OCI-LY3 (cell line): ENCODE results near the gene TUBA1B.

Experiments
- H2AFZ ChIP-seq: fragments of 200-600, 300-600 bp; shearing (Covaris generic); 2 replicates; pipeline ENCODE4 v1.6.0; 2014; ENCODE audit warnings: antibody characterized with exemption, low read depth, low read length
- H3K27ac ChIP-seq: fragments of 200-600, 300-600 bp; sonication (generic); 2 replicates; pipeline ENCODE4 v1.5.1; 2014; ENCODE audit warnings: mild to moderate bottlenecking, low read length, moderate library complexity, mixed read lengths
- H3K27me3 ChIP-seq: fragments of 200-600, 300-600 bp; sonication (generic); 2 replicates; pipeline ENCODE4 v1.6.1; 2014; ENCODE audit warnings: low read depth, low read length, mixed read lengths
- H3K36me3 ChIP-seq: fragments of 200-600, 300-600 bp; sonication (generic); replicated peaks from 2 replicates; pipeline ENCODE3; 2014; ENCODE audit warnings: low read depth, low read length, mixed read lengths
- H3K4me1 ChIP-seq: fragments of 300-600, 200-600 bp; sonication (generic); 2 replicates; pipeline ENCODE4 v1.6.1; 2014; ENCODE audit warnings: low read length, mixed read lengths
- H3K4me2 ChIP-seq: fragments of 200-600, 300-600 bp; sonication (generic); 2 replicates; pipeline ENCODE4 v1.6.1; 2014; ENCODE audit warnings: low read length, mixed read lengths
- H3K4me3 ChIP-seq: fragments of 300-600, 200-600 bp; sonication (generic); 2 replicates; pipeline ENCODE4 v1.5.1; 2014; ENCODE audit warnings: antibody characterized with exemption, mild to moderate bottlenecking, low read length, moderate library complexity
- H3K79me2 ChIP-seq: fragments of 300-600, 200-600 bp; shearing (Covaris generic); 2 replicates; pipeline ENCODE4 v1.6.1; 2014; ENCODE audit warnings: mild to moderate bottlenecking, low read length, mixed read lengths
- H3K9ac ChIP-seq: fragments of 300-600, 200-600 bp; shearing (Covaris generic); 2 replicates; pipeline ENCODE4 v1.6.0; 2014; ENCODE audit warnings: mild to moderate bottlenecking, low read length, moderate library complexity
- H3K9me3 ChIP-seq: fragments of 200-600, 300-600 bp; shearing (Covaris generic); 2 replicates; pipeline ENCODE4 v1.6.1; 2014; ENCODE audit warnings: low read length, mixed read lengths; ENCODE audit not compliant: insufficient read depth
- H4K20me1 ChIP-seq: fragments of 200-600, 300-600 bp; sonication (generic); 2 replicates; pipeline ENCODE4 v1.6.1; 2016; ENCODE audit warnings: low read length, mixed read lengths; ENCODE audit not compliant: insufficient read depth
- CTCF ChIP-seq: fragments of 200-600, 300-600 bp; sonication (generic); IDR thresholded peaks from 2 replicates; pipeline ENCODE4 v1.5.1; 2014; ENCODE audit warnings: antibody characterized with exemption, low read length, low read depth
- EZH2phosphoT487 ChIP-seq: fragments of 200-600 bp; shearing (Covaris generic); IDR thresholded peaks from 2 replicates; pipeline ENCODE4 v1.6.1; 2018; ENCODE audit warnings: antibody characterized with exemption, mixed run types, low read depth

Gene TUBA1B

GRCh38 chr12:49109641-49110463 lies 21.3 kb downstream of the TUBA1B start:
- Histone ChIP-seq H3K4me1 (peaks cover 12% of the 10 kb centered on the region), H3K79me2 (peaks cover 21% of the 10 kb centered on the region), H3K9ac (peak overlapping the region; percentile 87), H3K4me3 (peak overlapping the region; percentile 91), H4K20me1 (peaks cover 14% of the 10 kb centered on the region; the same call in 1 of the 2 replicates), H3K4me2 (peak overlapping the region; percentile 88), H3K27ac (peak overlapping the region; percentile 55), H3K9me3 (no peaks in the 10 kb centered on the region), H2AFZ (peak overlapping the region; percentile 72; the same call in 1 of the 2 replicates), H3K27me3 (no peaks in the 10 kb centered on the region), H3K36me3 (no peaks in the 10 kb centered on the region)
- TF ChIP-seq CTCF (no peak), EZH2phosphoT487 (no peak)

DNA sequence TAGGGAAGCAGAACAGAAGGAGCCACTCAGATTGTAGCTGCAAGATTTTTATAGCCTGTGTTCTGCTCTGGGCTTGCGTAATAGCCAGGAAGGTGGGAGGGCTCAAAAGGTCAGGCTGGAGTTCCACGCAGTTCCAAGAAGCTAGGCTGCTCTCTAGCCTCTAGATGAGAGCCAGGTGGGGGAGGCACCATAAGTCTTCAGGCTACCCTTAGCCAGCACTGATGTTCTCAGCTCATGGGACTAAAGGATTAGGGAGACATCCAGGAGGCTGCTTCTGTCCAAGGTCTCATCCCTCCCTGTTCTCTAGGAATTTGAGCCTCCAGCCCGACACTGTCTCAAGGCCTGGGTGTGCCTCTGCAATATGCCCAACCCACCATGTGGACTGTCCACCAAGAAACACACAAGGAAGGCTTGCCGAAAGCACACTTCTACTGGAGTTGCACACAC lies 22.2 kb downstream of the TUBA1B start:
- no peaks in the 10 kb centered on the region for H3K27me3 ChIP-seq
- peak overlapping the region; percentile 88 for H3K4me2 ChIP-seq
- peaks cover 21% of the 10 kb centered on the region for H3K79me2 ChIP-seq
- peaks cover 14% of the 10 kb centered on the region; the same call in 1 of the 2 replicates for H4K20me1 ChIP-seq
- peak overlapping the region; percentile 91; the same call in 1 of the 2 replicates for H3K4me3 ChIP-seq
- peaks cover 4% of the 10 kb centered on the region for H3K36me3 ChIP-seq
- TF ChIP-seq EZH2phosphoT487 (no peak), CTCF (no peak)
- peaks cover 12% of the 10 kb centered on the region for H3K4me1 ChIP-seq
- no peaks in the 10 kb centered on the region for H3K9me3 ChIP-seq
- no peak overlapping the region for H3K9ac ChIP-seq
- H2AFZ ChIP-seq = no peak overlapping the region
- no peak overlapping the region for H3K27ac ChIP-seq

DNA sequence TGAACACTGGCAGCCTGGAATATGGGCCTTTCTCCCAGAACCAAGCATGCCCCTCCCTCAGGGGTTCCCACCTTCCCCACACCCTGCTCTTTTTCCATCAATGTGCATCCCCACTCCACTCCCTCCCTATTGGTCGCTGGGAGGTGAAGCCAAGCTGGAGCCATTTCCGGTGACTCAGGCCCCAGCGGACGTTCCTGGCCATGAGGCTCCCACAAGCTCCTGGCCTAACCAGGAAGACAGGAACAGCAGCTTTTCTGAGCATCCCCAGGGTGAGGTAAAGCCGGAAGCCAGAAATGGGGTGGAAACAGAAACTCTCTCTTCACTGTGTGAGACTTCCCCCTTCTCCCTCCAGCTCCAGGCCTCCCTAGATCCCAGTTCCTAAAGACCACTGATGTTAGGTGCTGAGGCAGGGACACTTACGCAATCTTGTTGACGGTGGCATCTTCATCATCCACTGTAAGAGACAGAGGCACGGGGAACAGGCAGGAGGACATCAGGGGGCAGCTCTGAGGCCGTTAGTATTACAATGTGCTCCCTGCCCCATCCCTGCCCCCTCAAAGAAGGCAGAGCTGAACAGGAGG lies 25.6 kb downstream of the TUBA1B start:
- Histone ChIP-seq H3K79me2 (peaks cover 21% of the 10 kb centered on the region), H3K27me3 (no peaks in the 10 kb centered on the region), H3K4me2 (no peak overlapping the region), H3K4me1 (peaks cover 8% of the 10 kb centered on the region), H3K9me3 (no peaks in the 10 kb centered on the region), H3K27ac (no peak overlapping the region), H3K4me3 (no peak overlapping the region), H4K20me1 (peaks cover 14% of the 10 kb centered on the region; the same call in 1 of the 2 replicates), H3K9ac (no peak overlapping the region), H2AFZ (no peak overlapping the region), H3K36me3 (peaks cover 4% of the 10 kb centered on the region)
- TF ChIP-seq EZH2phosphoT487 = no peak
- no peak for TF ChIP-seq CTCF

- H3K9me3 ChIP-seq = no peaks in the 10 kb centered on the region
- peaks cover 14% of the 10 kb centered on the region; the same call in 1 of the 2 replicates for H4K20me1 ChIP-seq
- H3K4me1 ChIP-seq = peaks cover 8% of the 10 kb centered on the region
- H3K9ac ChIP-seq = no peak overlapping the region
- TF ChIP-seq EZH2phosphoT487 (no peak), CTCF (no peak)
- H3K36me3 ChIP-seq = peaks cover 4% of the 10 kb centered on the region
- no peak overlapping the region for H3K27ac ChIP-seq
- no peak overlapping the region for H3K4me3 ChIP-seq
- H3K79me2 ChIP-seq = peaks cover 19% of the 10 kb centered on the region
- no peak overlapping the region for H2AFZ ChIP-seq
- no peak overlapping the region for H3K4me2 ChIP-seq
- H3K27me3 ChIP-seq = no peaks in the 10 kb centered on the region
These were observed 26.4 kb downstream of the TUBA1B start for GRCh38 chr12:49104822-49105221.
